SK-N-SH treated with all-trans-retinoic acid at 6 μM for 48 hours (cell line): ENCODE measurements around the gene G0S2.

Experiments
- ATAC-seq: fragments of 200-7000 bp; cut with Tn5 transposase; 3 replicates; pipeline ENCODE4 v1.9.1; 2020; ENCODE audit warnings: mild to moderate bottlenecking, moderate library complexity
- ARNTL ChIP-seq: fragments of 450-650 bp; formaldehyde crosslinking; IDR thresholded peaks from 2 replicates; pipeline ENCODE4 v1.5.0; 2020; ENCODE audit warnings: low read depth, mild to moderate bottlenecking, moderate library complexity, borderline replicate concordance
- BACH2 ChIP-seq: fragments of 250-450 bp; sonication (Bioruptor Pico); IDR thresholded peaks from 2 replicates; pipeline ENCODE4 v1.9.0; 2021; ENCODE audit warnings: mild to moderate bottlenecking, borderline replicate concordance
- CSDC2 ChIP-seq: fragments of 250-450 bp; sonication (Bioruptor Pico); IDR thresholded peaks from 2 replicates; pipeline ENCODE4 v1.5.0; 2020; ENCODE audit warnings: mild to moderate bottlenecking, moderate library complexity
- ESRRG ChIP-seq: fragments of 250-450 bp; sonication (Bioruptor Pico); IDR thresholded peaks from 2 replicates; pipeline ENCODE4 v1.6.1; 2021; ENCODE audit warnings: mild to moderate bottlenecking
- GLIS3 ChIP-seq: fragments of 250-450 bp; sonication (Bioruptor Pico); IDR thresholded peaks from 2 replicates; pipeline ENCODE4 v1.5.0; 2020; ENCODE audit warnings: mild to moderate bottlenecking, moderate library complexity
- ISL1 ChIP-seq: fragments of 250-450 bp; sonication (Bioruptor Pico); IDR thresholded peaks from 2 replicates; pipeline ENCODE4 v2.1.2; 2022; ENCODE audit warnings: mild to moderate bottlenecking, moderate library complexity
- OSR1 ChIP-seq: fragments of 250-450 bp; sonication (Bioruptor Pico); IDR thresholded peaks from 2 replicates; pipeline ENCODE4 v1.8.0; 2022; ENCODE audit warnings: moderate library complexity, mild to moderate bottlenecking, inconsistent platforms
- PATZ1 ChIP-seq: fragments of 250-450 bp; sonication (Bioruptor Pico); IDR thresholded peaks from 2 replicates; pipeline ENCODE4 v1.8.0; 2020; ENCODE audit warnings: mild to moderate bottlenecking, moderate library complexity, borderline replicate concordance
- POU6F1 ChIP-seq: fragments of 250-450 bp; sonication (Bioruptor Pico); IDR thresholded peaks from 2 replicates; pipeline ENCODE4 v1.8.0; 2021; ENCODE audit warnings: low read depth, mild to moderate bottlenecking, moderate library complexity, borderline replicate concordance
- PPARA ChIP-seq: fragments of 250-450 bp; sonication (Bioruptor Pico); IDR thresholded peaks from 2 replicates; pipeline ENCODE4 v1.5.0; 2020; ENCODE audit warnings: mild to moderate bottlenecking, borderline replicate concordance
- SNAI2 ChIP-seq: fragments of 250-450 bp; sonication (Bioruptor Pico); IDR thresholded peaks from 2 replicates; pipeline ENCODE4 v1.5.0; 2020; ENCODE audit warnings: mild to moderate bottlenecking, moderate library complexity
- TCF4 ChIP-seq: fragments of 250-450 bp; sonication (Bioruptor Pico); IDR thresholded peaks from 2 replicates; pipeline ENCODE4 v1.8.0; 2021; ENCODE audit warnings: mild to moderate bottlenecking, moderate library complexity, borderline replicate concordance
- TOX ChIP-seq: fragments of 250-450 bp; sonication (Bioruptor Pico); IDR thresholded peaks from 2 replicates; pipeline ENCODE4 v1.8.0; 2021; ENCODE audit warnings: mild to moderate bottlenecking, moderate library complexity, borderline replicate concordance
- TSHZ2 ChIP-seq: fragments of 250-450 bp; sonication (Bioruptor Pico); IDR thresholded peaks from 2 replicates; pipeline ENCODE4 v1.5.0; 2020; ENCODE audit warnings: mild to moderate bottlenecking, moderate library complexity
- ZC3H10 ChIP-seq: fragments of 250-450 bp; sonication (Bioruptor Pico); IDR thresholded peaks from 2 replicates; pipeline ENCODE4 v1.5.1; 2021; ENCODE audit warnings: mild to moderate bottlenecking, moderate library complexity
- ZFP3 ChIP-seq: fragments of 250-450 bp; sonication (Bioruptor Pico); IDR thresholded peaks from 2 replicates; pipeline ENCODE4 v1.5.0; 2020; ENCODE audit warnings: mild to moderate bottlenecking, moderate library complexity
- ZFP30 ChIP-seq: fragments of 450-650 bp; formaldehyde crosslinking; IDR thresholded peaks from 2 replicates; pipeline ENCODE4 v1.5.0; 2022; ENCODE audit warnings: mild to moderate bottlenecking, moderate library complexity
- ZNF565 ChIP-seq: fragments of 450-650 bp; formaldehyde crosslinking; conservative IDR thresholded peaks from 2 replicates; pipeline ENCODE4 v1.5.0; 2020; ENCODE audit warnings: low read depth, mild to moderate bottlenecking, moderate library complexity
- ZNF70 ChIP-seq: fragments of 450-650 bp; formaldehyde crosslinking; IDR thresholded peaks from 2 replicates; pipeline ENCODE4 v1.5.0; 2020; ENCODE audit warnings: mild to moderate bottlenecking, moderate library complexity
- ZNF8 ChIP-seq: fragments of 450-650 bp; formaldehyde crosslinking; IDR thresholded peaks from 2 replicates; pipeline ENCODE4 v1.5.0; 2020; ENCODE audit warnings: mild to moderate bottlenecking, moderate library complexity
- TF ChIP-seq, protein P1 (sequence below): fragments of 250-450 bp; sonication (Bioruptor Pico); IDR thresholded peaks from 2 replicates; pipeline ENCODE4 v1.5.1; 2020; ENCODE audit warnings: low read depth, mild to moderate bottlenecking, moderate library complexity
- TF ChIP-seq, protein P2 (sequence below): fragments of 250-450 bp; sonication (Bioruptor Pico); IDR thresholded peaks from 2 replicates; pipeline ENCODE4 v1.5.1; 2021; ENCODE audit warnings: mild to moderate bottlenecking, moderate library complexity

G0S2 gene, protein sequence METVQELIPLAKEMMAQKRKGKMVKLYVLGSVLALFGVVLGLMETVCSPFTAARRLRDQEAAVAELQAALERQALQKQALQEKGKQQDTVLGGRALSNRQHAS

GRCh38 chr1:209674957-209675564, at the start of gene G0S2:
G0S2 (plus strand) TSS chr1:209675412; CDS start chr1:209675685, 273 bp downstream.
- ATAC-seq, result peak; percentile 85

GRCh38 chr1:209625791-209626285, 49.4 kb upstream of the G0S2 start:
- no peak for ATAC-seq
- no peak for TF ChIP-seq PATZ1 (CRISPR knock-in tag)
- TF ChIP-seq TOX (CRISPR knock-in tag), result no peak
- TF ChIP-seq, protein P1, sequence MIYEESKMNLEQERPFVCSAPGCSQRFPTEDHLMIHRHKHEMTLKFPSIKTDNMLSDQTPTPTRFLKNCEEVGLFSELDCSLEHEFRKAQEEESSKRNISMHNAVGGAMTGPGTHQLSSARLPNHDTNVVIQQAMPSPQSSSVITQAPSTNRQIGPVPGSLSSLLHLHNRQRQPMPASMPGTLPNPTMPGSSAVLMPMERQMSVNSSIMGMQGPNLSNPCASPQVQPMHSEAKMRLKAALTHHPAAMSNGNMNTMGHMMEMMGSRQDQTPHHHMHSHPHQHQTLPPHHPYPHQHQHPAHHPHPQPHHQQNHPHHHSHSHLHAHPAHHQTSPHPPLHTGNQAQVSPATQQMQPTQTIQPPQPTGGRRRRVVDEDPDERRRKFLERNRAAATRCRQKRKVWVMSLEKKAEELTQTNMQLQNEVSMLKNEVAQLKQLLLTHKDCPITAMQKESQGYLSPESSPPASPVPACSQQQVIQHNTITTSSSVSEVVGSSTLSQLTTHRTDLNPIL (CRISPR knock-in tag), result no peak
- TF ChIP-seq ZC3H10 (CRISPR knock-in tag), result no peak
- no peak for TF ChIP-seq ZNF8 (CRISPR knock-in tag)
- no peak for TF ChIP-seq ZFP30 (CRISPR knock-in tag)
- TF ChIP-seq OSR1, result no peak
- TF ChIP-seq, all 23 proteins: peak for 0

More at GRCh38 chr1:209674957-209675564, at the start of gene G0S2:
- no peak for TF ChIP-seq GLIS3 (CRISPR knock-in tag)
- TF ChIP-seq ZC3H10 (CRISPR knock-in tag), result no peak
- TF ChIP-seq ESRRG, result no peak
- no peak for TF ChIP-seq ZFP30 (CRISPR knock-in tag)
- no peak for TF ChIP-seq TOX (CRISPR knock-in tag)
- TF ChIP-seq, all 23 proteins: peak for 0

GRCh38 chr1:209626346-209627026, 48.7 kb upstream of the G0S2 start:
- TF ChIP-seq ZNF70 (CRISPR knock-in tag) (no peak), ZNF8 (CRISPR knock-in tag) (no peak), SNAI2 (no peak), ISL1 (CRISPR knock-in tag) (no peak), GLIS3 (CRISPR knock-in tag) (no peak), ARNTL (no peak), TCF4 (CRISPR knock-in tag) (no peak), ZNF565 (CRISPR knock-in tag) (no peak), POU6F1 (CRISPR knock-in tag) (no peak), ESRRG (no peak), TOX (CRISPR knock-in tag) (no peak), BACH2 (no peak), PPARA (CRISPR knock-in tag) (no peak), ZFP30 (CRISPR knock-in tag) (no peak)
- ATAC-seq, result no peak

DNA sequence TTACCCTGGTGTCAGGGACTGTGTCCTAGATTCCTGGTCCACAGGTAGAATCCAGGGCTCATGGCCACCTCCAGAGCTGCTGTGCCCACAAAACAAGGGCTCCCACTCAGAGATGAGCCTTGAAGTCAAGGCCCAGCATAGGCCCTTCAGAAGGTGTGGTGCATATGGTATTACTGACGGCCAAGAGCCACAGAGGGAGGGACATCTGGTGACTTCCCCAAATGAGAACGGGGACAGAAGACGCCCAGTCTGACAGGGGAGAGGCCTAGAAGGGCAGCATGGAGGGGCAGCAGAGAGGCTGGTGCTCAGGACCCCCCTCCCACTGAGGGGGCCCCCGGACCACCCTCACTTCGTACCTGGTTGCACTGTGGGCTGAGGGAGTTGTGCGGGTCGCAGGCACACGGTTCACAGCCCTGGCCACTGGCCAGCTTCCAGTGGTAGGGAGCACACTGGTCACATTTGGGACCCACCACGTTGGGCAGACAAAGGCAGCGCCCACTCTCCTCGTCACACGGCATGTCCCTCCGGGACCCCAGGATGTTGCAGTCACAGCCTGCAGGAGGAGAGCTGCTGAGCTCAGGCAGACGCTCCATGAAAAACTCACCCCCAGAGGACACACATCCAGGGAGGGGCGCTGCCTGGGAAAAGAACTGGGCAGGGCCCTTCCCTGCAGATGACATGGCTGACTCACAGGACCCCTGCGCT, 48.0 kb upstream of the G0S2 start:
- no peak; the same call in none of the 3 replicates for ATAC-seq
- TF ChIP-seq TSHZ2, result no peak
- no peak for TF ChIP-seq OSR1
- TF ChIP-seq TCF4 (CRISPR knock-in tag), result no peak
- no peak for TF ChIP-seq BACH2
- TF ChIP-seq ZNF70 (CRISPR knock-in tag), result no peak
- TF ChIP-seq, protein P2, sequence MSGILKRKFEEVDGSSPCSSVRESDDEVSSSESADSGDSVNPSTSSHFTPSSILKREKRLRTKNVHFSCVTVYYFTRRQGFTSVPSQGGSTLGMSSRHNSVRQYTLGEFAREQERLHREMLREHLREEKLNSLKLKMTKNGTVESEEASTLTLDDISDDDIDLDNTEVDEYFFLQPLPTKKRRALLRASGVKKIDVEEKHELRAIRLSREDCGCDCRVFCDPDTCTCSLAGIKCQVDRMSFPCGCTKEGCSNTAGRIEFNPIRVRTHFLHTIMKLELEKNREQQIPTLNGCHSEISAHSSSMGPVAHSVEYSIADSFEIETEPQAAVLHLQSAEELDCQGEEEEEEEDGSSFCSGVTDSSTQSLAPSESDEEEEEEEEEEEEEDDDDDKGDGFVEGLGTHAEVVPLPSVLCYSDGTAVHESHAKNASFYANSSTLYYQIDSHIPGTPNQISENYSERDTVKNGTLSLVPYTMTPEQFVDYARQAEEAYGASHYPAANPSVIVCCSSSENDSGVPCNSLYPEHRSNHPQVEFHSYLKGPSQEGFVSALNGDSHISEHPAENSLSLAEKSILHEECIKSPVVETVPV (CRISPR knock-in tag), result no peak
- TF ChIP-seq CSDC2, result no peak
- no peak for TF ChIP-seq ZFP3 (CRISPR knock-in tag)
- no peak for TF ChIP-seq PATZ1 (CRISPR knock-in tag)
- TF ChIP-seq ZC3H10 (CRISPR knock-in tag), result no peak
- no peak for TF ChIP-seq PPARA (CRISPR knock-in tag)
- no peak for TF ChIP-seq ZNF565 (CRISPR knock-in tag)
